Panc1 (cell line): ENCODE data around the gene PLK3. TPM values are rescaled to one million over a fixed set of nuclear protein-coding genes. Genes with fewer than 3 reads are reported as not detected.

Experiments
- ATAC-seq: fragments of 200-7000 bp; cut with Tn5 transposase; 2 replicates; pipeline ENCODE4 v1.9.1; 2020; ENCODE audit warnings: mild to moderate bottlenecking, moderate library complexity
- BruUV-seq: library from RNA; stranded (reverse); fragments of 400-500 nt; replicated peaks from 2 replicates; lab custom pipeline; 2021; lab: Mats Ljungman, UMichigan
- CTCF ChIA-PET: fragments of 300-600 bp; sonication (Branson Sonifier 250); formaldehyde crosslinking; loops from one replicate; lab custom pipeline; 2022; ENCODE audit warnings: antibody characterized with exemption; lab: Charles Lee
- POLR2A ChIA-PET: fragments of 300-600 bp; sonication (Branson Sonifier 250); formaldehyde crosslinking; loops from one replicate; lab custom pipeline; 2022; ENCODE audit warnings: antibody characterized with exemption; lab: Charles Lee
- DNase-seq: peaks from one replicate; pipeline ENCODE4 v3.0.0-alpha.2; 2010; ENCODE audit warnings: low read depth, low spot score
- H3K27ac ChIP-seq: 2 replicates; pipeline ENCODE4 v1.5.1; 2011; ENCODE audit warnings: mild to moderate bottlenecking, low read length, inconsistent platforms
- H3K27me3 ChIP-seq: fragments of 200-500 bp; sonication (Bioruptor generic); 2 replicates; pipeline ENCODE4 v1.6.0; 2014; ENCODE audit warnings: low read length, inconsistent platforms; ENCODE audit not compliant: control insufficient read depth, insufficient read depth
- H3K36me3 ChIP-seq: fragments of 200-500 bp; sonication (Bioruptor generic); 2 replicates; pipeline ENCODE4 v1.5.1; 2014; ENCODE audit warnings: inconsistent platforms, mild to moderate bottlenecking, low read length, moderate library complexity; ENCODE audit not compliant: control insufficient read depth, insufficient read depth
- H3K4me1 ChIP-seq: 2 replicates; pipeline ENCODE4 v1.5.1; 2011; ENCODE audit warnings: inconsistent platforms, mild to moderate bottlenecking, low read length, moderate library complexity; ENCODE audit not compliant: control insufficient read depth, insufficient read depth
- H3K4me3 ChIP-seq, 2 experiments: 2 replicates each; pipeline ENCODE4 v1.5.1; 2011 to 2012; ENCODE audit warnings: low read depth in 2 of 2, low read length in 2 of 2, mild to moderate bottlenecking in 2 of 2, inconsistent platforms in 1 of 2, moderate library complexity in 1 of 2
- H3K9me3 ChIP-seq: fragments of 200-500 bp; sonication (Bioruptor generic); 2 replicates; pipeline ENCODE4 v1.5.1; 2014; ENCODE audit warnings: low read depth, mild to moderate bottlenecking, inconsistent platforms, low read length, moderate library complexity; ENCODE audit not compliant: control insufficient read depth, insufficient read depth
- POLR2AphosphoS5 ChIP-seq: IDR thresholded peaks from 2 replicates; pipeline ENCODE4 v1.6.1; 2012; ENCODE audit warnings: mild to moderate bottlenecking, low read depth, low read length, moderate library complexity
- REST ChIP-seq, 2 experiments: IDR thresholded peaks; 2 replicates each; pipeline ENCODE4 v1.6.1; 2011 to 2012; ENCODE audit warnings: low read depth in 2 of 2, control low read depth in 1 of 2, low read length in 1 of 2, mild to moderate bottlenecking in 1 of 2, moderate library complexity in 1 of 2; ENCODE audit not compliant: insufficient read depth in 1 of 2
- SIN3A ChIP-seq: IDR thresholded peaks from 2 replicates; pipeline ENCODE4 v1.6.1; 2012; ENCODE audit warnings: low read depth, mild to moderate bottlenecking, low read length, moderate library complexity, borderline replicate concordance; ENCODE audit not compliant: insufficient read depth
- TCF7L2 ChIP-seq: IDR thresholded peaks from 2 replicates; pipeline ENCODE4 v1.6.1; 2011; ENCODE audit warnings: mild to moderate bottlenecking, low read depth, low read length, inconsistent platforms
- in situ Hi-C: cut with HindIII; loops from 2 replicates; pipeline ENCODE4 v1.10.0; 2016; ENCODE audit warnings: low sequenced_read_pairs, low pct_unique_long_range_greater_than_20kb
- intact Hi-C: fragments of 100-400 bp; cut with micrococcal nuclease; formaldehyde crosslinking; loops from one replicate; pipeline ENCODE4 v1.10.0; 2022; ENCODE audit not compliant: unreplicated experiment
- total RNA-seq: library from RNA; stranded (reverse); gene quantifications from one replicate; pipeline ENCODE4 v1.2.1, GENCODE V29; 2021; ENCODE audit not compliant: unreplicated experiment
- TF ChIP-seq, protein P1 (sequence below): fragments of 450-650 bp; IDR thresholded peaks from 2 replicates; pipeline ENCODE4 v1.5.1; 2017; ENCODE audit warnings: mild to moderate bottlenecking

PLK3 gene
- total RNA-seq, 1 experiment from 2014 or later: 13.7 TPM

DNA sequence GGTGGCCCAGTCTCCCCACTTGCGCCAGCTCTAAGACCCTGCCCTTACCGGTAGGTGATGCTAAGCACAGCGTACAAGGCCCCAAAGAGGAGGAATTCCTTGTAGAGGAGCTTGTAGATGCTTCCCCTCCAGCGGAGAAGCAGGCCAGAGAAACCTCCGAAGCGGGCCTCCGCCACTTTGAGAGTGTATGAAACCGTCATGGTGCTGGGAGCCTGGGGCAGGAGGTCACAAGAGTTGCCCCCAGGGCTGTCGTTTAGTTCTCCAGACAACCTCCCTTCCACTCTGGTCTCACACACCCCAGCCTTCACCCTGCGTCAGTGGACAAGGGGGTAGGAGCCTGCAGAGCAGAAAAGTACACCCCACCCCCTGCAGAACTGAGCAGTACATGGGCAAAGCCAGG lies 12.7 kb upstream of the PLK3 start:
- Histone ChIP-seq H3K4me1 (no peaks in the 10 kb centered on the region; the same call in 1 of the 2 replicates), H3K27ac (no peak overlapping the region), H3K27me3 (no peaks in the 10 kb centered on the region), H3K36me3 (no peaks in the 10 kb centered on the region), H3K9me3 (no peaks in the 10 kb centered on the region), H3K4me3 (no peak overlapping the region)
- POLR2A ChIA-PET: interaction anchor here (0.6 to 1.4 kb wide), 2 partner anchors 27 to 32 kb away, joined by 4 to 6 read pairs; no protein-coding TSS in a partner anchor
- TF ChIP-seq SIN3A: no peak
- TF ChIP-seq, protein P1, sequence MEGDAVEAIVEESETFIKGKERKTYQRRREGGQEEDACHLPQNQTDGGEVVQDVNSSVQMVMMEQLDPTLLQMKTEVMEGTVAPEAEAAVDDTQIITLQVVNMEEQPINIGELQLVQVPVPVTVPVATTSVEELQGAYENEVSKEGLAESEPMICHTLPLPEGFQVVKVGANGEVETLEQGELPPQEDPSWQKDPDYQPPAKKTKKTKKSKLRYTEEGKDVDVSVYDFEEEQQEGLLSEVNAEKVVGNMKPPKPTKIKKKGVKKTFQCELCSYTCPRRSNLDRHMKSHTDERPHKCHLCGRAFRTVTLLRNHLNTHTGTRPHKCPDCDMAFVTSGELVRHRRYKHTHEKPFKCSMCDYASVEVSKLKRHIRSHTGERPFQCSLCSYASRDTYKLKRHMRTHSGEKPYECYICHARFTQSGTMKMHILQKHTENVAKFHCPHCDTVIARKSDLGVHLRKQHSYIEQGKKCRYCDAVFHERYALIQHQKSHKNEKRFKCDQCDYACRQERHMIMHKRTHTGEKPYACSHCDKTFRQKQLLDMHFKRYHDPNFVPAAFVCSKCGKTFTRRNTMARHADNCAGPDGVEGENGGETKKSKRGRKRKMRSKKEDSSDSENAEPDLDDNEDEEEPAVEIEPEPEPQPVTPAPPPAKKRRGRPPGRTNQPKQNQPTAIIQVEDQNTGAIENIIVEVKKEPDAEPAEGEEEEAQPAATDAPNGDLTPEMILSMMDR: no peak
- no peak for TF ChIP-seq REST (IDR thresholded peaks at IDR 0.05; ENCODE audit: insufficient read depth in 1 of 2, low read depth in 2 of 2, low read length in 1 of 2)
- no peak for TF ChIP-seq POLR2AphosphoS5
- TF ChIP-seq TCF7L2: no peak
- CTCF ChIA-PET: interaction anchor here (0.6 kb wide), 1 partner anchor 10 kb away, joined by 10 read pairs; no protein-coding TSS in a partner anchor
- no peak for ATAC-seq
- no peak for DNase-seq
- intact Hi-C loops (no loop called here), in situ Hi-C loops (no loop called here)
- no TSS peak for BruUV-seq

GRCh38 chr1:44788120-44788860 lies 11.9 kb upstream of the PLK3 start, which contains the start of gene BEST4:
BEST4 (minus strand) TSS chr1:44788170; CDS start chr1:44787705, 465 bp downstream.
- no TSS peak for BruUV-seq
- no peaks in the 10 kb centered on the region for H3K36me3 ChIP-seq
- H3K27me3 ChIP-seq: no peaks in the 10 kb centered on the region
- intact Hi-C loops: no loop called here
- no peak for TF ChIP-seq POLR2AphosphoS5
- TF ChIP-seq, protein P1: no peak
- TF ChIP-seq SIN3A: no peak
- no peak for TF ChIP-seq REST (IDR thresholded peaks at IDR 0.05; ENCODE audit: insufficient read depth in 1 of 2, low read depth in 2 of 2, low read length in 1 of 2)
- no peak for TF ChIP-seq TCF7L2
- no peak within 1 kb of the TSS for H3K27ac ChIP-seq
- no peaks in the 10 kb centered on the region; the same call in 1 of the 2 replicates for H3K4me1 ChIP-seq
- in situ Hi-C loops: no loop called here
- ATAC-seq: no peak
- CTCF ChIA-PET: no interaction called here
- H3K4me3 ChIP-seq: no peak within 1 kb of the TSS
- DNase-seq: no peak
- POLR2A ChIA-PET: interaction anchor here (1.4 kb wide), 1 partner anchor 31 kb away, joined by 4 read pairs; no protein-coding TSS in a partner anchor
- H3K9me3 ChIP-seq: no peaks in the 10 kb centered on the region
